A549 (cell line): ENCODE measurements around the gene PRRX2.

Experiments
- CEBPB ChIP-seq, 2 experiments: fragments of >200 bp in 1 of 2; sonication (Bioruptor Twin) in 1 of 2; formaldehyde crosslinking in 1 of 2; IDR thresholded peaks; 2 replicates each; pipeline ENCODE4 v1.6.1; 2012 to 2016
- EP300 ChIP-seq, 2 experiments: fragments of >200 bp; sonication (Bioruptor Twin); formaldehyde crosslinking; IDR thresholded peaks; 2 replicates in 1 of 2; 3 replicates in 1 of 2; pipeline ENCODE4 v1.6.1; 2016 to 2017
- ESRRA ChIP-seq: fragments of 150-350 bp; IDR thresholded peaks from 2 replicates; pipeline ENCODE4 v1.6.1; 2014; ENCODE audit warnings: mild to moderate bottlenecking, low read length, borderline replicate concordance
- FOSL2 ChIP-seq, 2 experiments: fragments of 450-650 bp in 1 of 2; fragments of >200 bp in 1 of 2; sonication (Bioruptor Twin) in 1 of 2; formaldehyde crosslinking; IDR thresholded peaks; 2 replicates each; pipeline versions ENCODE4 v1.5.0 to v1.6.1; 2016 to 2020; ENCODE audit warnings: mild to moderate bottlenecking in 1 of 2, moderate library complexity in 1 of 2
- JUN ChIP-seq, 2 experiments: fragments of >200 bp; sonication (Bioruptor Twin); formaldehyde crosslinking; IDR thresholded peaks; 2 replicates in 1 of 2; 3 replicates in 1 of 2; pipeline ENCODE4 v1.6.1; 2016 to 2017
- KDM5A ChIP-seq: fragments of 200-600 bp; sonication (generic); IDR thresholded peaks from 2 replicates; pipeline ENCODE4 v1.6.1; 2016; ENCODE audit warnings: antibody characterized with exemption, mild to moderate bottlenecking
- NR3C1 ChIP-seq: fragments of >200 bp; sonication (Bioruptor Twin); formaldehyde crosslinking; IDR thresholded peaks from 3 replicates; pipeline ENCODE4 v1.6.1; 2017
- POLR2AphosphoS2 ChIP-seq: conservative IDR thresholded peaks from 2 replicates; pipeline ENCODE4 v1.6.1; 2012; ENCODE audit warnings: low read length, improper control_type of control experiment, inconsistent platforms
- SMC3 ChIP-seq: fragments of >200 bp; sonication (Bioruptor Twin); formaldehyde crosslinking; IDR thresholded peaks from 3 replicates; pipeline ENCODE4 v1.6.1; 2018; ENCODE audit warnings: inconsistent platforms
- TF ChIP-seq, protein P1 (sequence below): fragments of >200 bp; sonication (Bioruptor Twin); formaldehyde crosslinking; IDR thresholded peaks from 3 replicates; pipeline ENCODE4 v1.5.1; 2016
- TF ChIP-seq, protein P2 (sequence below): fragments of 450-650 bp; IDR thresholded peaks from 2 replicates; pipeline ENCODE4 v1.6.1; 2014; ENCODE audit warnings: antibody characterized with exemption
- TF ChIP-seq, protein P3 (sequence below): fragments of 200-600 bp; sonication (generic); IDR thresholded peaks from 2 replicates; pipeline ENCODE4 v1.6.1; 2016; ENCODE audit warnings: antibody characterized with exemption, mild to moderate bottlenecking, moderate library complexity
- TF ChIP-seq, protein P4 (sequence below): fragments of 250-450 bp; sonication (Bioruptor Pico); IDR thresholded peaks from 2 replicates; pipeline ENCODE4 v1.5.0; 2021; ENCODE audit warnings: mild to moderate bottlenecking, moderate library complexity, borderline replicate concordance
- TF ChIP-seq, protein P5 (sequence below): fragments of 150-350 bp; IDR thresholded peaks from 2 replicates; pipeline ENCODE4 v1.6.1; 2014; ENCODE audit warnings: low read depth, mild to moderate bottlenecking, low read length

DNA sequence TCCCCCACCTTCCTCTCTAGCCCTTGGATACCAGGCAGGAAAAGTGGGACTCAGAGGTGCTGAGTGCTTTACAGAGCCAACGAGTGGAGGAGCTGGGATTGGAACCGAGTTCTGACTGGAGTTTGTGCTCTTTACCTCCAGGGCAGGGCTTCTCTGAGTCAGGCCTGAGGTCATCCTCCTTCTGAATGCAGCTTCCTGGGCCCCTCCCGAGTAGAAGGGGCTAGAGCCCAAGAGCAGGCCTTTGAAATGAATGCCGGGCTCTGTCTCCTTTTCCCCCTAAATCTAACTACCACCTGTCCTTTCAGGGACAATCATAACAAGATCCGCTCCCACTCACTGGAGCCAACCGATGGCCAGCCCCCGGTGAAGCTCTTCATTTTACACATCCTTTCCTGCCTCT, 74.7 kb downstream of the PRRX2 start:
- TF ChIP-seq, protein P1, sequence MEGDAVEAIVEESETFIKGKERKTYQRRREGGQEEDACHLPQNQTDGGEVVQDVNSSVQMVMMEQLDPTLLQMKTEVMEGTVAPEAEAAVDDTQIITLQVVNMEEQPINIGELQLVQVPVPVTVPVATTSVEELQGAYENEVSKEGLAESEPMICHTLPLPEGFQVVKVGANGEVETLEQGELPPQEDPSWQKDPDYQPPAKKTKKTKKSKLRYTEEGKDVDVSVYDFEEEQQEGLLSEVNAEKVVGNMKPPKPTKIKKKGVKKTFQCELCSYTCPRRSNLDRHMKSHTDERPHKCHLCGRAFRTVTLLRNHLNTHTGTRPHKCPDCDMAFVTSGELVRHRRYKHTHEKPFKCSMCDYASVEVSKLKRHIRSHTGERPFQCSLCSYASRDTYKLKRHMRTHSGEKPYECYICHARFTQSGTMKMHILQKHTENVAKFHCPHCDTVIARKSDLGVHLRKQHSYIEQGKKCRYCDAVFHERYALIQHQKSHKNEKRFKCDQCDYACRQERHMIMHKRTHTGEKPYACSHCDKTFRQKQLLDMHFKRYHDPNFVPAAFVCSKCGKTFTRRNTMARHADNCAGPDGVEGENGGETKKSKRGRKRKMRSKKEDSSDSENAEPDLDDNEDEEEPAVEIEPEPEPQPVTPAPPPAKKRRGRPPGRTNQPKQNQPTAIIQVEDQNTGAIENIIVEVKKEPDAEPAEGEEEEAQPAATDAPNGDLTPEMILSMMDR, result no peak
- TF ChIP-seq JUN (IDR thresholded peaks at IDR 0.05), result no peak
- TF ChIP-seq NR3C1, result no peak
- TF ChIP-seq, protein P2, sequence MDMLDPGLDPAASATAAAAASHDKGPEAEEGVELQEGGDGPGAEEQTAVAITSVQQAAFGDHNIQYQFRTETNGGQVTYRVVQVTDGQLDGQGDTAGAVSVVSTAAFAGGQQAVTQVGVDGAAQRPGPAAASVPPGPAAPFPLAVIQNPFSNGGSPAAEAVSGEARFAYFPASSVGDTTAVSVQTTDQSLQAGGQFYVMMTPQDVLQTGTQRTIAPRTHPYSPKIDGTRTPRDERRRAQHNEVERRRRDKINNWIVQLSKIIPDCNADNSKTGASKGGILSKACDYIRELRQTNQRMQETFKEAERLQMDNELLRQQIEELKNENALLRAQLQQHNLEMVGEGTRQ, result no peak
- TF ChIP-seq FOSL2 (IDR thresholded peaks at IDR 0.05), result no peak
- TF ChIP-seq FOSL2 (CRISPR knock-in tag; IDR thresholded peaks at IDR 0.05), result no peak
- no peak for TF ChIP-seq SMC3
- no peak for TF ChIP-seq ESRRA
- TF ChIP-seq POLR2AphosphoS2, result no peak
- TF ChIP-seq, protein P3, sequence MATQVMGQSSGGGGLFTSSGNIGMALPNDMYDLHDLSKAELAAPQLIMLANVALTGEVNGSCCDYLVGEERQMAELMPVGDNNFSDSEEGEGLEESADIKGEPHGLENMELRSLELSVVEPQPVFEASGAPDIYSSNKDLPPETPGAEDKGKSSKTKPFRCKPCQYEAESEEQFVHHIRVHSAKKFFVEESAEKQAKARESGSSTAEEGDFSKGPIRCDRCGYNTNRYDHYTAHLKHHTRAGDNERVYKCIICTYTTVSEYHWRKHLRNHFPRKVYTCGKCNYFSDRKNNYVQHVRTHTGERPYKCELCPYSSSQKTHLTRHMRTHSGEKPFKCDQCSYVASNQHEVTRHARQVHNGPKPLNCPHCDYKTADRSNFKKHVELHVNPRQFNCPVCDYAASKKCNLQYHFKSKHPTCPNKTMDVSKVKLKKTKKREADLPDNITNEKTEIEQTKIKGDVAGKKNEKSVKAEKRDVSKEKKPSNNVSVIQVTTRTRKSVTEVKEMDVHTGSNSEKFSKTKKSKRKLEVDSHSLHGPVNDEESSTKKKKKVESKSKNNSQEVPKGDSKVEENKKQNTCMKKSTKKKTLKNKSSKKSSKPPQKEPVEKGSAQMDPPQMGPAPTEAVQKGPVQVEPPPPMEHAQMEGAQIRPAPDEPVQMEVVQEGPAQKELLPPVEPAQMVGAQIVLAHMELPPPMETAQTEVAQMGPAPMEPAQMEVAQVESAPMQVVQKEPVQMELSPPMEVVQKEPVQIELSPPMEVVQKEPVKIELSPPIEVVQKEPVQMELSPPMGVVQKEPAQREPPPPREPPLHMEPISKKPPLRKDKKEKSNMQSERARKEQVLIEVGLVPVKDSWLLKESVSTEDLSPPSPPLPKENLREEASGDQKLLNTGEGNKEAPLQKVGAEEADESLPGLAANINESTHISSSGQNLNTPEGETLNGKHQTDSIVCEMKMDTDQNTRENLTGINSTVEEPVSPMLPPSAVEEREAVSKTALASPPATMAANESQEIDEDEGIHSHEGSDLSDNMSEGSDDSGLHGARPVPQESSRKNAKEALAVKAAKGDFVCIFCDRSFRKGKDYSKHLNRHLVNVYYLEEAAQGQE, result no peak
- TF ChIP-seq CEBPB (IDR thresholded peaks at IDR 0.05), result no peak
- TF ChIP-seq EP300 (IDR thresholded peaks at IDR 0.05), result no peak
- no peak for TF ChIP-seq KDM5A
- TF ChIP-seq, protein P4, sequence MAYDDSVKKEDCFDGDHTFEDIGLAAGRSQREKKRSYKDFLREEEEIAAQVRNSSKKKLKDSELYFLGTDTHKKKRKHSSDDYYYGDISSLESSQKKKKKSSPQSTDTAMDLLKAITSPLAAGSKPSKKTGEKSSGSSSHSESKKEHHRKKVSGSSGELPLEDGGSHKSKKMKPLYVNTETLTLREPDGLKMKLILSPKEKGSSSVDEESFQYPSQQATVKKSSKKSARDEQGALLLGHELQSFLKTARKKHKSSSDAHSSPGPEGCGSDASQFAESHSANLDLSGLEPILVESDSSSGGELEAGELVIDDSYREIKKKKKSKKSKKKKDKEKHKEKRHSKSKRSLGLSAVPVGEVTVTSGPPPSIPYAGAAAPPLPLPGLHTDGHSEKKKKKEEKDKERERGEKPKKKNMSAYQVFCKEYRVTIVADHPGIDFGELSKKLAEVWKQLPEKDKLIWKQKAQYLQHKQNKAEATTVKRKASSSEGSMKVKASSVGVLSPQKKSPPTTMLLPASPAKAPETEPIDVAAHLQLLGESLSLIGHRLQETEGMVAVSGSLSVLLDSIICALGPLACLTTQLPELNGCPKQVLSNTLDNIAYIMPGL (CRISPR knock-in tag), result no peak
- TF ChIP-seq, protein P5, sequence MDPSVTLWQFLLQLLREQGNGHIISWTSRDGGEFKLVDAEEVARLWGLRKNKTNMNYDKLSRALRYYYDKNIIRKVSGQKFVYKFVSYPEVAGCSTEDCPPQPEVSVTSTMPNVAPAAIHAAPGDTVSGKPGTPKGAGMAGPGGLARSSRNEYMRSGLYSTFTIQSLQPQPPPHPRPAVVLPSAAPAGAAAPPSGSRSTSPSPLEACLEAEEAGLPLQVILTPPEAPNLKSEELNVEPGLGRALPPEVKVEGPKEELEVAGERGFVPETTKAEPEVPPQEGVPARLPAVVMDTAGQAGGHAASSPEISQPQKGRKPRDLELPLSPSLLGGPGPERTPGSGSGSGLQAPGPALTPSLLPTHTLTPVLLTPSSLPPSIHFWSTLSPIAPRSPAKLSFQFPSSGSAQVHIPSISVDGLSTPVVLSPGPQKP, result no peak
